Measurements from ENCODE around the gene THSD7B.

DNA sequence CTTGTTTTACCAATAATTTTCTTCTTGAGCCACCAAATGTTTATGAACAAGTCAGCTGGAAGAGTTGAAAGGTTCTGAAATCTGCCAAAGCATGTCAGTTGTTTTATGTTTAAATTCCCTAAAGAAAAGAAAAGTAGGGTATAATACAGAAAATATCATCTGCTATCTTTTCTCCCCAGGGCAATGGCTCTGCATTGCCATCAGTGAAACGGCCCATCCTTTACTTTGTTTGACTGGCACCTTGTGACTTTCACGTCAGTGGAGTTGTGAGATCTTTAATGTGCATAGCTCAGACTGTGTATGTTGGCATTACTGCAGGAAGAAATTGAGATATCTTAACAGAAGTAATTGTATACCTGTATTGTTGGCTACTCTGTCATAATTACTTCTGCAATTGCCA lies 239.9 kb downstream of the THSD7B start:
- TF ChIP-seq, protein P1, sequence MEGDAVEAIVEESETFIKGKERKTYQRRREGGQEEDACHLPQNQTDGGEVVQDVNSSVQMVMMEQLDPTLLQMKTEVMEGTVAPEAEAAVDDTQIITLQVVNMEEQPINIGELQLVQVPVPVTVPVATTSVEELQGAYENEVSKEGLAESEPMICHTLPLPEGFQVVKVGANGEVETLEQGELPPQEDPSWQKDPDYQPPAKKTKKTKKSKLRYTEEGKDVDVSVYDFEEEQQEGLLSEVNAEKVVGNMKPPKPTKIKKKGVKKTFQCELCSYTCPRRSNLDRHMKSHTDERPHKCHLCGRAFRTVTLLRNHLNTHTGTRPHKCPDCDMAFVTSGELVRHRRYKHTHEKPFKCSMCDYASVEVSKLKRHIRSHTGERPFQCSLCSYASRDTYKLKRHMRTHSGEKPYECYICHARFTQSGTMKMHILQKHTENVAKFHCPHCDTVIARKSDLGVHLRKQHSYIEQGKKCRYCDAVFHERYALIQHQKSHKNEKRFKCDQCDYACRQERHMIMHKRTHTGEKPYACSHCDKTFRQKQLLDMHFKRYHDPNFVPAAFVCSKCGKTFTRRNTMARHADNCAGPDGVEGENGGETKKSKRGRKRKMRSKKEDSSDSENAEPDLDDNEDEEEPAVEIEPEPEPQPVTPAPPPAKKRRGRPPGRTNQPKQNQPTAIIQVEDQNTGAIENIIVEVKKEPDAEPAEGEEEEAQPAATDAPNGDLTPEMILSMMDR (IDR thresholded peaks at IDR 0.05 in 8 of 11, conservative IDR thresholded peaks at IDR 0.05 in 3 of 11) = no peak
- TF ChIP-seq POLR2AphosphoS5 (IDR thresholded peaks at IDR 0.05) = no peak

All from spleen (tissue), 7 donors.